HepG2 (cell line): ENCODE data around the gene OR6B2. TPM values are rescaled to one million over a fixed set of nuclear protein-coding genes. Genes with fewer than 3 reads are reported as not detected.

Experiments
- ATAC-seq: fragments of 200-7000 bp; cut with Tn5 transposase; 3 replicates; pipeline ENCODE4 v1.9.1; 2020; ENCODE audit warnings: mild to moderate bottlenecking, moderate library complexity
- BruUV-seq: library from RNA; stranded (reverse); fragments of 400-500 nt; replicated peaks from 2 replicates; lab custom pipeline; 2021; lab: Mats Ljungman, UMichigan
- CTCF ChIA-PET: fragments of 300-600 bp; formaldehyde crosslinking; extraction: SDS; loops from one replicate; lab custom pipeline; 2021; ENCODE audit warnings: low total read pairs, inconsistent platforms, low intra/inter-chr PET ratio; lab: Yijun Ruan, JAX
- POLR2A ChIA-PET: fragments of 350-600 bp; sonication (Branson Sonifier 250); formaldehyde crosslinking; loops from one replicate; lab custom pipeline; 2020; ENCODE audit warnings: antibody characterized with exemption, inconsistent platforms; lab: Yijun Ruan, JAX
- DNase-seq: peaks from one replicate; pipeline ENCODE4 v3.0.0-alpha.2; 2015; ENCODE audit warnings: low spot score
- FAIRE-seq: peaks from 3 replicates; lab custom pipeline; 2011; peaks lifted over from hg19 to GRCh38; lab: Jason Lieb, UNC
- H2AFZ ChIP-seq: one replicate; pipeline ENCODE4 v1.6.1; 2011; ENCODE audit warnings: low read length, inconsistent platforms
- H3K27ac ChIP-seq: fragments of 300-600 bp; 3 replicates; pipeline ENCODE4 v1.8.0; 2011; ENCODE audit warnings: mixed run types, mild to moderate bottlenecking, mixed read lengths, low read length, inconsistent platforms; ENCODE audit not compliant: insufficient read depth; ENCODE audit errors: extremely low read length
- H3K27me3 ChIP-seq, 2 experiments: fragments of 200-600 bp in 1 of 2; 2 replicates in 1 of 2; 3 replicates in 1 of 2; pipeline versions ENCODE4 v1.6.0 to v1.8.0; 2011; ENCODE audit warnings: low read length in 2 of 2, mild to moderate bottlenecking in 2 of 2, moderate library complexity in 2 of 2, inconsistent platforms in 1 of 2; ENCODE audit not compliant: insufficient read depth in 2 of 2, control insufficient read depth in 1 of 2
- H3K36me3 ChIP-seq, 2 experiments: fragments of 200-600 bp in 1 of 2; replicated peaks in 1 of 2; 2 replicates in 1 of 2; 3 replicates in 1 of 2; pipeline versions ENCODE4 v1.5.1 to v1.8.0; 2011; ENCODE audit warnings: low read length in 2 of 2, inconsistent platforms in 1 of 2; ENCODE audit not compliant: insufficient read depth in 2 of 2, control insufficient read depth in 1 of 2
- H3K4me1 ChIP-seq: 2 replicates; pipeline ENCODE4 v1.5.1; 2012; ENCODE audit warnings: low read length, inconsistent platforms; ENCODE audit not compliant: insufficient read depth
- H3K4me2 ChIP-seq: 2 replicates; pipeline ENCODE4 v1.6.0; 2011; ENCODE audit warnings: low read depth, low read length, inconsistent platforms
- H3K4me3 ChIP-seq, 3 experiments: fragments of 200-600 bp in 1 of 3; sonication (generic), shearing (Covaris generic) in 1 of 3; replicated peaks in 1 of 3; 2 replicates each; pipeline ENCODE4 v1.5.1; 2011 to 2016; ENCODE audit warnings: low read length in 3 of 3, inconsistent platforms in 2 of 3, low read depth in 2 of 3, mild to moderate bottlenecking in 2 of 3, control low read depth in 1 of 3, mixed read lengths in 1 of 3; ENCODE audit not compliant: insufficient read depth in 1 of 3
- H3K79me2 ChIP-seq: one replicate; pipeline ENCODE4 v1.6.1; 2011; ENCODE audit warnings: low read length, inconsistent platforms; ENCODE audit not compliant: insufficient read depth
- H3K9ac ChIP-seq: 2 replicates; pipeline ENCODE4 v1.6.0; 2011; ENCODE audit warnings: mild to moderate bottlenecking, low read depth, low read length, inconsistent platforms; ENCODE audit not compliant: insufficient read depth
- H3K9me3 ChIP-seq: 2 replicates; pipeline ENCODE4 v1.5.1; 2012; ENCODE audit warnings: mild to moderate bottlenecking, low read length
- H4K20me1 ChIP-seq: 2 replicates; pipeline ENCODE4 v1.6.0; 2011; ENCODE audit warnings: inconsistent platforms, mild to moderate bottlenecking, low read length, moderate library complexity; ENCODE audit not compliant: insufficient read depth
- AHR ChIP-seq: IDR thresholded peaks from 2 replicates; pipeline ENCODE4 v1.6.1; 2018; ENCODE audit warnings: missing genetic modification reagents, missing compliant biosample characterization
- CBX2 ChIP-seq, 2 experiments: fragments of 200-600 bp in 1 of 2; sonication (generic); formaldehyde crosslinking in 1 of 2; IDR thresholded peaks; 2 replicates each; pipeline versions ENCODE4 v1.7.0 to v1.8.1; 2018 to 2022; ENCODE audit warnings: low read depth in 2 of 2, low read length in 1 of 2, mild to moderate bottlenecking in 1 of 2, missing genetic modification reagents in 1 of 2
- CEBPZ ChIP-seq: IDR thresholded peaks from 2 replicates; pipeline ENCODE4 v1.6.1; 2012; ENCODE audit warnings: low read length, improper control_type of control experiment
- FLYWCH1 ChIP-seq: sonication (generic); formaldehyde crosslinking; IDR thresholded peaks from 2 replicates; pipeline ENCODE4 v1.8.1; 2023; ENCODE audit warnings: mild to moderate bottlenecking, missing genetic modification reagents
- GABPA ChIP-seq, 2 experiments: IDR thresholded peaks; 2 replicates each; pipeline ENCODE4 v1.6.1; 2011 to 2016; ENCODE audit warnings: low read depth in 2 of 2, low read length in 1 of 2, missing biosample characterization in 1 of 2, missing genetic modification characterization in 1 of 2
- GATAD1 ChIP-seq: IDR thresholded peaks from 2 replicates; pipeline ENCODE4 v1.6.1; 2016; ENCODE audit warnings: missing genetic modification reagents, missing compliant biosample characterization
- MED1 ChIP-seq: sonication (generic); formaldehyde crosslinking; IDR thresholded peaks from 2 replicates; pipeline ENCODE4 v1.4.0; 2020; ENCODE audit warnings: missing genetic modification reagents
- NFRKB ChIP-seq: fragments of 450-650 bp; IDR thresholded peaks from 2 replicates; pipeline ENCODE4 v1.6.1; 2017
- SKI ChIP-seq: fragments of 450-650 bp; IDR thresholded peaks from one replicate; pipeline ENCODE4 v1.6.1; 2018; ENCODE audit warnings: mild to moderate bottlenecking; ENCODE audit not compliant: partially characterized antibody
- ZMYM2 ChIP-seq: sonication (generic); formaldehyde crosslinking; IDR thresholded peaks from 2 replicates; pipeline ENCODE4 v1.8.0; 2022; ENCODE audit warnings: mild to moderate bottlenecking, missing genetic modification reagents
- ZNF17 ChIP-seq: sonication (generic); formaldehyde crosslinking; IDR thresholded peaks from 2 replicates; pipeline ENCODE4 v1.5.0; 2020; ENCODE audit warnings: mild to moderate bottlenecking, missing genetic modification reagents
- ZNF251 ChIP-seq: sonication (generic); formaldehyde crosslinking; IDR thresholded peaks from 2 replicates; pipeline ENCODE4 v1.9.0; 2021; ENCODE audit warnings: mild to moderate bottlenecking, missing genetic modification reagents
- ZNF543 ChIP-seq: sonication (generic); formaldehyde crosslinking; IDR thresholded peaks from 2 replicates; pipeline ENCODE4 v1.4.0; 2020; ENCODE audit warnings: mild to moderate bottlenecking, missing genetic modification reagents
- ZNF737 ChIP-seq: sonication (generic); formaldehyde crosslinking; IDR thresholded peaks from 2 replicates; pipeline ENCODE4 v1.5.0; 2020; ENCODE audit warnings: missing genetic modification reagents, mild to moderate bottlenecking, borderline replicate concordance
- ZNF775 ChIP-seq: sonication (generic); formaldehyde crosslinking; IDR thresholded peaks from 2 replicates; pipeline ENCODE4 v1.4.0; 2020; ENCODE audit warnings: missing genetic modification reagents, mild to moderate bottlenecking, moderate library complexity, borderline replicate concordance
- ZNF816 ChIP-seq: sonication (generic); formaldehyde crosslinking; IDR thresholded peaks from 2 replicates; pipeline ENCODE4 v1.8.0; 2022; ENCODE audit warnings: missing genetic modification reagents, mild to moderate bottlenecking, borderline replicate concordance
- WGBS: methylation state at CpG from one replicate; pipeline ENCODE4 v1.1.6; 2017; ENCODE audit warnings: low lambda C conversion rate; 5-methylcytosine and 5-hydroxymethylcytosine counted together
- in situ Hi-C: cut with HindIII; loops from 2 replicates; pipeline ENCODE4 v1.10.0; 2017; ENCODE audit warnings: low pct_unique_long_range_greater_than_20kb; ENCODE audit not compliant: extremely low pct_ligation_motif_present
- intact Hi-C: fragments of 100-400 bp; cut with micrococcal nuclease; formaldehyde crosslinking; loops from one replicate; pipeline ENCODE4 v1.10.0; 2022; ENCODE audit not compliant: unreplicated experiment
- polyA plus RNA-seq, 8 experiments: library from polyadenylated mRNA; depleted of rRNA in 3 of 8; stranded (reverse) in 7 of 8; unstranded in 1 of 8; fragments of >200 nt; fragmentation: Illumina TruSeq in 4 of 8; extraction: Trizol in 4 of 8; gene quantifications; 2 replicates each; pipeline versions ENCODE4 v1.2.1 to v1.2.3, GENCODE V29; 2011 to 2016; ENCODE audit warnings: low read depth in 4 of 8, missing spikeins in 1 of 8, mixed read lengths in 1 of 8; ENCODE audit not compliant: insufficient read depth in 1 of 8
- total RNA-seq, 5 experiments: library from RNA; depleted of rRNA; stranded (reverse); fragments of >200 nt; fragmentation: Illumina TruSeq; extraction: Trizol; gene quantifications; 2 replicates each; pipeline ENCODE4 v1.2.3, GENCODE V29; 2016; ENCODE audit warnings: low read depth in 1 of 5
- TF ChIP-seq, protein P1 (sequence below): IDR thresholded peaks from 2 replicates; pipeline ENCODE4 v1.6.1; 2012; ENCODE audit warnings: low read depth, low read length, improper control_type of control experiment
- TF ChIP-seq, protein P2 (sequence below): sonication (generic); formaldehyde crosslinking; IDR thresholded peaks from 2 replicates; pipeline ENCODE4 v1.5.0; 2020; ENCODE audit warnings: mild to moderate bottlenecking, missing genetic modification reagents

OR6B2 gene
- total and polyA plus RNA-seq, 2 of the 13 experiments (the other 11 are each of a cell fraction or from before 2014, with no cell fraction given) = not detected

DNA sequence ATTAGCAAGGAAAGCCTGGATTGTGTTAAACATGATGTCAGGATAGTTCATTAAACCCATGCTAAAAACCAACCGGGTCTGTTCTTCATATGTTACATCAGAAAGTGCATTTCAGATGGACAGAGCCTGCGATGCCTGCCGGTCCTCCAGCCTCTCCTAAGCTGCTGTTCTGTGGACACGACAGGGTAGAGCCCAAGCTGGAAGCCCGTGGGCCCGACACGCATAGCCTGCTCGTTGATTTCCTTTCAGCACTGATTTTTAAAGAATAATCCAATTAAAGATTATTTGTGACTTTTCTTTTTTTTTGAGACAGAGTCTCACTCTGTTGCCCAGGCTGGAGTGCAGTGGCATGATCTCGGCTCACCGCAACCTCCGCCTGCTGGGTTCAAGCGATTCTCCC lies 22.3 kb upstream of the OR6B2 start:
- Histone ChIP-seq H3K4me3 (no peak overlapping the region), H3K4me2 (no peak overlapping the region), H3K27ac (no peak overlapping the region), H3K27me3 (peaks cover 6 to 88% of the 10 kb centered on the region in 2 experiments; a peak in 4 of 5 replicates), H3K36me3 (no peaks in the 10 kb centered on the region), H3K4me1 (peaks cover 11% of the 10 kb centered on the region; the same call in 1 of the 2 replicates), H4K20me1 (no peaks in the 10 kb centered on the region; the same call in 1 of the 2 replicates), H2AFZ (no peak overlapping the region), H3K9ac (no peak overlapping the region), H3K9me3 (no peaks in the 10 kb centered on the region), H3K79me2 (no peaks in the 10 kb centered on the region)
- ChIA-PET CTCF (no interaction called here), POLR2A (interaction anchor here (1.5 kb wide), 1 partner anchor 27 kb away, joined by 4 read pairs; the partner anchor contains the start of gene NDUFA10)
- FAIRE-seq (no peak), ATAC-seq (no peak), DNase-seq (no peak)
- in situ Hi-C loops = no loop called here
- BruUV-seq = no TSS peak
- 62% methylated on average over 12 of the region's 12 CpGs for WGBS
- intact Hi-C loops = no loop called here
- TF ChIP-seq NFRKB (no peak), SKI (no peak), GATAD1 (CRISPR knock-in tag) (no peak), ZMYM2 (no peak), ZNF816 (CRISPR knock-in tag) (no peak), AHR (no peak), ZNF543 (CRISPR knock-in tag) (no peak), FLYWCH1 (no peak), ZNF251 (CRISPR knock-in tag) (no peak), ZNF17 (CRISPR knock-in tag) (no peak), MED1 (CRISPR knock-in tag) (no peak), CBX2 (IDR thresholded peaks at IDR 0.05; ENCODE audit: low read depth, low read length) (no peak), CBX2 (CRISPR knock-in tag; IDR thresholded peaks at IDR 0.05; ENCODE audit: low read depth) (no peak), ZNF775 (CRISPR knock-in tag) (no peak), GABPA (IDR thresholded peaks at IDR 0.05; ENCODE audit: low read depth, low read length) (no peak), GABPA (CRISPR knock-in tag; IDR thresholded peaks at IDR 0.05; ENCODE audit: low read depth) (no peak), ZNF737 (CRISPR knock-in tag) (no peak), CEBPZ (no peak)
- TF ChIP-seq, protein P1, sequence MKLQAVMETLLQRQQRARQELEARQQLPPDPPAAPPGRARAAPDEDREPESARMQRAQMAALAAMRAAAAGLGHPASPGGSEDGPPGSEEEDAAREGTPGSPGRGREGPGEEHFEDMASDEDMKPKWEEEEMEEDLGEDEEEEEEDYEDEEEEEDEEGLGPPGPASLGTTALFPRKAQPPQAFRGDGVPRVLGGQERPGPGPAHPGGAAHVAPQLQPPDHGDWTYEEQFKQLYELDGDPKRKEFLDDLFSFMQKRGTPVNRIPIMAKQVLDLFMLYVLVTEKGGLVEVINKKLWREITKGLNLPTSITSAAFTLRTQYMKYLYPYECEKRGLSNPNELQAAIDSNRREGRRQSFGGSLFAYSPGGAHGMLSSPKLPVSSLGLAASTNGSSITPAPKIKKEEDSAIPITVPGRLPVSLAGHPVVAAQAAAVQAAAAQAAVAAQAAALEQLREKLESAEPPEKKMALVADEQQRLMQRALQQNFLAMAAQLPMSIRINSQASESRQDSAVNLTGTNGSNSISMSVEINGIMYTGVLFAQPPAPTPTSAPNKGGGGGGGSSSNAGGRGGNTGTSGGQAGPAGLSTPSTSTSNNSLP = no peak
- TF ChIP-seq, protein P2, sequence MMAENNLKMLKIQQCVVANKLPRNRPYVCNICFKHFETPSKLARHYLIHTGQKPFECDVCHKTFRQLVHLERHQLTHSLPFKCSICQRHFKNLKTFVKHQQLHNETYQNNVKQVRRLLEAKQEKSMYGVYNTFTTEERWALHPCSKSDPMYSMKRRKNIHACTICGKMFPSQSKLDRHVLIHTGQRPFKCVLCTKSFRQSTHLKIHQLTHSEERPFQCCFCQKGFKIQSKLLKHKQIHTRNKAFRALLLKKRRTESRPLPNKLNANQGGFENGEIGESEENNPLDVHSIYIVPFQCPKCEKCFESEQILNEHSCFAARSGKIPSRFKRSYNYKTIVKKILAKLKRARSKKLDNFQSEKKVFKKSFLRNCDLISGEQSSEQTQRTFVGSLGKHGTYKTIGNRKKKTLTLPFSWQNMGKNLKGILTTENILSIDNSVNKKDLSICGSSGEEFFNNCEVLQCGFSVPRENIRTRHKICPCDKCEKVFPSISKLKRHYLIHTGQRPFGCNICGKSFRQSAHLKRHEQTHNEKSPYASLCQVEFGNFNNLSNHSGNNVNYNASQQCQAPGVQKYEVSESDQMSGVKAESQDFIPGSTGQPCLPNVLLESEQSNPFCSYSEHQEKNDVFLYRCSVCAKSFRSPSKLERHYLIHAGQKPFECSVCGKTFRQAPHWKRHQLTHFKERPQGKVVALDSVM = no peak
